HG02852 (cell line): Measurements from ENCODE around the gene SSBP3.
"Not testable (repeated sequence)": the region's sequence is repeated elsewhere in the genome, so short reads cannot be mapped to it uniquely, and the experiment has no call there.

Source experiments
- ATAC-seq: cut with Tn5 transposase; IDR thresholded peaks from one replicate; pipeline ENCODE4 v1.9.1; 2021; ENCODE audit warnings: mild to moderate bottlenecking, moderate library complexity; ENCODE audit not compliant: unreplicated experiment

Gene SSBP3

DNA sequence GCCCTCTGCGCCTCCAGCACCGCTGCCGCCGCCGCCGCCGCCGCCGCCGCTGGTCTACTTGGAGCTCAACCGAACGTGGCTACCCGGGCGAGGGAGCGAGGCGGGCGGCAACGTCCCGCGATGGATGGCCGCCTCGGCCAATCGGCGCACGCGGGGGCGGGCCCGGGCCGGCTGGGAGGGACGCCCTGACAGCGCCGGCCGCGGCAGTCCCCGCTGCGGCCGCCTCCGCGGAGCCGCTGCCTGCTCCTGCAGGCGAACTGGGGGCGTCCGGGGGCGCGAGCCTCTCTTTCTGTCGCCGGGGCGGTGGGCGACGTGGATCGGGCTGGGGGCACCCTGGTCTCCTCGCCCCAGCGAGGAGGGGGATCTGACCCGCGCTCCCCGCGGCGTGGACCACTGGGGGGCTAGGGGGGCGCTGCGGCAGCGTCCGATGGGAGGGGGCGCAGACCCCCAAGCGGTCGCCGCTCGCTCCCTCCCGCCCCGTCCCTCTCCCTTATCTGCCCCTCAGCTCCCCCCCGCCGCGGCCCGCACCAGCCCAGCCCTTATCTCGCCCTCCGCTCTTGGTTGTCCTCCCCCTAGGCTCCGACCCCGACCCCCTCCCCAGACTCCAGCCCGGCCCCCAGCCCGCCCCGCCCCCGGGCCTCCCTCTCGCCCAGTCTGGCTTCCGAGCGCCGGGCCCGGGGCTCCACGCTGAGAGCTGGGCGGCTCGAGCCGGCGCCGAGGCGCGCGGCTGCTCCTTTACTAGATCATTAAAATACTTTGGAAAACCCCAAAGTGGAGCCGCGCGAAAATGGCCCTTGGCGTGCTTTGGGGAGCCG, at the start of gene SSBP3:
Gene SSBP3, minus strand, starts transcription at position 56 of the 815 bp plus-strand sequence.
- peak; percentile 82 for ATAC-seq

DNA sequence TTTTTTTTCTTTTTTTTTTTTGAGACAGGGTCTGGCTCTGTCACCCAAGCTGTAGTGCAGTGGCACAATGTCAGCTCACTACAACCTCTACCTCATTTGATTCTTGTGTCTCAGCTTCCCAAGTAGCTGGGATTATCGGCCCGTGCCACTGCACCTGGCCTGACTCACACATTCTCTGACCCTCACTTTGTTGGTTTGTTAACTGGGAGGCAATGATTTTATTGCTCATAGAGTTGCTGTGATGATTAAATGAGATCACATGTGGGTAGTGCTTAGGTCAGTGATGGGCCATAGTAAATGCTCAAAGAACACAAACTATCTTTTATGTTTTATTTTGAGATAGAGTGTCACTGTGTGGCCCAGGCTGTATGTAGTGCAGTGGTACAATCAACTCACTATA, 47.3 kb upstream of the SSBP3 start:
- ATAC-seq = no peak

DNA sequence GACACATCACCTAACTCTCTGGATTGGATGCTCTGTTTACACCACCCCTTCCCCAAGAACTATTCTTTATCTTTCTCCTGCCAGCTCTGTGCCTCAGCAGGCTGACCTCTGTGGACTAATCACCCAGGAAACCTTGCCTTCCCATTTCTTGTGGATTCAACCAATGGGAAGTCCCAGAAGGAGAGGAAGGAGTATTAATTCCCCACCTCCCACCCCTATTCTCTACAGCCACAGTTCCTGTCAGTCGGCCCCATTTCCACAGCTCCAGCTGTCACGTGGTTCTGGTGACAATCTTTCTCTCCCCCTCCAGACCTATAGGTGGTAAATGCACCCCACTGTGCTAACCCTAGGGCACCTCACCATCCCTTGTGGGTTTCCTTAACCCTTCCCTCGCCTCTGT, 46.8 kb upstream of the SSBP3 start:
- ATAC-seq = no peak

DNA sequence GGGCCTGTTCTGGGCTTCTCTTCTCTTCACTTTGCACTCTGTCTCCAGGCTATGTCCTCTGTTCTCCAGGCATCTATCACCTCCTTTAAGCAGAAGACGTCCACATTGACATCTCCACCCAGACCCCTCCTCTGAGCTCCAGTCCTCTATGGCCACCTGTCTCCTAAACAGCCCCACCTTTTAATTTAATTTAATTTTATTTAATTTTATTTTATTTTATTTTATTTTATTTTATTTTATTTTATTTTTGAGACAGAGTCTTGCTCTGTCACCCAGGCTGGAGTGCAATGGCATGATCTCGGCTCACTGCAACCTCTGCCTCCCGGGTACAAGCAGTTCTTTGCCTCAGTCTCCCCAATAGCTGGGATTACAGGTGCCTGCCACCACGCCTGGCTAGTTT, 43.2 kb upstream of the SSBP3 start:
- ATAC-seq = not testable (repeated sequence)

DNA sequence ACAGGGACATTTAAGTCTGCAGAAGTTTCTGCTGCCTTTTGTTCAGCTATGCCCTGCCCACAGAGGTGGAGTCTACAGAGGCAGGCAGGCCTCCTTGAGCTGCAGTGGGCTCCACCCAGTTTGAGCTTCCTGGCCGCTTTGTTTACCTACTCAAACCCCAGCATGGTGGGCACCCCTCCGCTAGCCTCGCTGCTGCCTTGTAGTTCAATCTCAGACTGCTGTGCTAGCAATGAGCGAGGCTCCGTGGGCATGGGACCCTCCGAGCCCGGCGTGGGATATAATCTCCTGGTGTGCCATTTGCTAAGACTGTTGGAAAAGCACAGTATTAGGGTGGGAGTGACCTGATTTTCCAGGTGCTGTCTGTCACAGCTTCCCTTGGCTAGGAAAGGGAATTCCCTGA, 42.6 kb upstream of the SSBP3 start:
- not testable (repeated sequence) for ATAC-seq

DNA sequence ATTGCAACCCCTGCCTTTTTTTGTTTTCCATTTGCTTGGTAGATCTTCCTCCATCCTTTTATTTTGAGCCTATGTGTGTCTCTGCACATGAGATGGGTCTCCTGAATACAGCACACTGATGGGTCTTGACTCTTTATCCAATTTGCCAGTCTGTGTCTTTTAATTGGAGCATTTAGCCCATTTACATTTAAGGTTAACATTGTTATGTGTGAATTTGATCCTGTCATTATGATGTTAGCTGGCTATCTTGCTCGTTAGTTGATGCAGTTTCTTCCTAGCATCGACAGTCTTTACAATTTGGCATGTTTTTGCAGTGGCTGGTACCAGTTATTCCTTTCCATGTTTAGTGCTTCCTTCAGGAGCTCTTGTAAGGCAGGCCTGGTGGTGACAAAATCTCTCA, 40.9 kb upstream of the SSBP3 start:
- not testable (repeated sequence) for ATAC-seq

DNA sequence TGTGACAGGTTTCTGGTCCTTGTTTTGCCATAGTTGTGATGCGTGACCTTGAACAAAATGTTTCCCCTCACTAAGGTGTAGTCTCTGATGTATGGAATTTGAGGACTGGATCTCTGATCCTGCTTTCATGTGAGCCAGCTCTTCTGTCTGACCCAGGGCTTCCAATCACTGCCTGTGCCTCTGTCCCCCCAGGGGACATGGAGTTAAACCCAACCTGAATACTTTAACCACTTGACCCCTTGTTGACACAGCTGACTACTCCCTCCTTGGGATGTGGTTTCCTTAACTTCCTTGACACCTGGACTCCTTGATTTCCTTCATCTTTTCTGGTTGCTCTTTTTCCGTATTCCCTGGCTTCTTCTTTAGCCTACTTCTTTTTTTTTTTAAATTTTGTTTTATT, 36.0 kb upstream of the SSBP3 start:
- ATAC-seq = no peak

DNA sequence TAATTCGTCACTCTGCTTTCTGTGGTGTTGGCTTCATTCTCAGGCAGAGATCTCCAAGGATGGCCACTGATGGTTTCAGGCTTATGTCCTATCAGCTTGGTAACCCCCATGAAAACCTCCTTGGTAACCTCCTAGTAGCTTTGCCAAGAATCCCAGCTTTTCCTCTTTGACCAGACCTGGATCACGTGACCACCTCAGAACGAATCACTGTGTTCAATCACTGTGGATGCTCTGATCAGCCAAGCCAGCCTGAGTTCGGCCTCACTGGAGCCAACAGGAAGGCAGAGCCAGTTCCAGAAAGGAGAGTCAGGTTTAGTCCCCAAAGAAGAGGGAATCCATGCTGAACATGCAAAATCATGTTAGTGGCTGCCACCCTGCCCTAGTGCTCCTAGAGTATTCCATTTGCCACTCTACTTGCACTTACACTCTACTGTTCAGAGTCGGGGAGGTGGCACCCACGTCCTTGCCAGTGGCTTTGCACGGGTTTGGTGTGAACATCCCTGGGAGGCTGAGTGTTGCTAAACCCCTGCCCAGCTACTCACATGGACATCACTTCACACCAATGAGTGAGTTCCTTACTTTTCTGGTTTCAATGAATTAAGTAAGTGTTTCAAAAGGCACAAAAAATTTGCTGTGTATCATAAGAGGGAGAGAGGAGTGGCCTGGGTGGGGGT, 33.5 kb upstream of the SSBP3 start:
- ATAC-seq = no peak

DNA sequence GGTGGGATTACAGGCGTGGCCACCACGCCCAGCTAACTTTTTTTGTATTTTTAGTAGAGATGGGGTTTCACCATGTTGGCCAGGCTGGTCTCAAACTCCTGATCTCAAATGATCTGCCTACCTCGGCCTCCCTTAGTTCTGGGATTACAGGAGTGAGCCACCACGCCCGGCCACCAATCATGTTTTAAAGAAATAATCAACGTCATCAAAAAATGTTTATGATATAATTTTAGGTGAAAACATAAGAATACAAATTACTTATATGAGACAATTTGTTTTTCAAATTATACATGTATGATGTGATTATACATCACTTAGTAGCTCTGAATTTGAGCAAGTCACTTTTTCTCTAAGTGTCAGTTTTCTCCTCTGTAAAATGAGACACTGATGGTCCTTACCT, 31.6 kb upstream of the SSBP3 start:
- no peak for ATAC-seq

DNA sequence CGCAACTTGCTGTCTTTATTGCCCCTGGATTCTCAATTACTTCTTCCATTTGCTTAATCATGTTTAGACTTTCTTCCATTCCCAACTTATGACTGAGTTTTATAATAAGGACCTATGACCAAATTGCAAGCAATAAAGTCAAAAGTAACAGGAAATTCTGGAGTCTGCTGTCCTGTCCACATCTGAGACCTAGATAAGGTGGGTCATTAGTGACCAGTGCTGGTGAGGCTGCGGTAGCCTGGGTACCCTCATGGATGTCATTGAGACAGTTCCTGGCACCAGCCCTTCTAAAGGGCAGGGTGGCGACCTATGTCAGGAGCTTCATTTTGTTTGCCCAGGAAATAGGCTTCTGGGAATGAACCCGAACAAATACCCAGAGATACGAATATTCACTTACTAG, 30.6 kb upstream of the SSBP3 start:
- no peak for ATAC-seq

DNA sequence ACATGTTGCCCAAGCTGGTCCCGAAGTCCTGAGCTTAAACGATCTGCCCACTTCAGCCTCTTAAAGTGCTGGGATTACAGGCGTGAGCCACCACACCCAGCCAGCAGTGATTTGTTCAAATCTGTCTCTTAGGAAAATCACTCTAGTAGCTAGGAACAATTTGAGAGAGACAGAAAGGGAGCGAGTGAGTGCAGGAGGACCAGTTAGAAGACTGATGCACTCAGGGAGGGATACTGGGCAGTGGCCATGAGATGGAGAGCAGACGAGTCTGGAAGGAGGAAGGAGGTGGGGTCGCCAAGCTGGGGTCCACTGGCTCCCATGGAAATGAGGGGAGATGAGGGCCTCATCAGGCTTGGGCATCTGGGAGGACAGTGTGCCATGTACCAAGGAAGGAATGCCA, 23.6 kb upstream of the SSBP3 start:
- ATAC-seq = no peak

DNA sequence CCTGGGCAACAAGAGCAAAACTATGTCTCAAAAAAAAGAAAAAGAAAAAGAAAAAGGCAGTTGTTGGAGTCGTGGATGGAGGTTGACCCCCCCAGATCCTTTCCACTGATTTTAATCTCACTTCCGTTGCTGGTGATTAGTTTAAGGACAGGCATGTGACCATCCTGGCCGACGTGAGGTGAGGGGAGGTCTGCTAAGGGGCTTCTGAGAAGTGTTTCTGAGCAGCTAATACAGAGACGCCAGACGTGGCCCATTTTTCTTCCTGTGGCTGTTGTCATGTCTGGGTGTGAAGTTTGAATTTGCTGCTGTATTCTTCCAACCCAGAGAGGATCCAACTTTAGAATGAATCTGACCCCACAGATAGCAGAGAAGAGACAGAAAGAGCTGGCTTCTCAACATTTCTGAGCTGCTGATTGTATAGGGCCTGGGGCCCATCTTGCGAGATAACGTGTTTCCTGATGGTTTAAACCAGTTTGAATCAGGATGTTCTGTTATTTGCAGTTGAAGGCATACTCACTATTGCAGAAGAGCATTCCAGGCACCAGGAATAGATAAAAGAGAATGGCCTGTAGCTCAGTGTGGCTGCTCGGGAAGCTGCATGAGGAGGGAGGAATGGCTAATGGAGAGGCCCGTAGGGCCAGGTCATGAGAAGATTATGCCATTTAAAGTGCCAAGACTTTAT, 22.8 kb upstream of the SSBP3 start:
- ATAC-seq = no peak

DNA sequence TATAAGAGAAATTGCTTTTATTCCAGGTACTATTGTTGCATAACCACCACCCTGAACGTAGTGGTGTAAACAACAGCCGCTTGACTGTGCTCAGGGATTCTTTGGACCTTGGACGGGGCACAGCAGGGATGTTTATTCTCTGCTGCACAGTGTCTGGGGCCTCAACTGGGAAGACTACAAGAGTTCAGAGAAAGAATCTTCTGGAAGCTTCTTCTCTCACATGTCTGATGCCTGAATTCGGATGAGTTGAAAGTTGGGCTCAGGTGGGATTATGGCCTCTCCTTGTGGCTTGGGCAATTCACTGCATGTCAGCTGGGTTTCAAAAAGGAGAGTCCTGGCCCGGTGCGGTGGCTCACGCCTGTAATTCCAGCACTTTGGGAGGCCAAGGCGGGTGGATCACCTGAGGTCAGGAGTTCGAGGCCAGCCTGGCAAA, 19.0 kb upstream of the SSBP3 start:
- no peak for ATAC-seq

DNA sequence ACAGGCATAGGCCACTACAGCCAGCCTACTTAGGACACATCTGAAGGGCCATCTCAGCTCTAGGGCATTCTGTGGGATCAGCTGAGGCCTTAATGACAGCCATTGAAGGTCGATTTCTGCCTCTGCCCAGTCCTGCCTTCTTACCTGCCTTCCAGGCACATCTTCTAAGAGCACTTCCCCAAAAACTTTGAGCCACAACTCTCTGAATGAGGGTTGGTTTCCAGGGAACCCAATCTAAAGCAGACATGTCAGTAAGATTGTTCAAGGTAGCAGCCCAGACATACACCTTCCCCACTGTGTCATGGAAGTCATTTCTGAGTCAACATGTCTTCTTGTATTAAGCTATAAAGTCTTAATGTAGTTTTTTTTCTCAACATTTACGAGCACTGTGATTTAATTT, 18.2 kb upstream of the SSBP3 start:
- no peak for ATAC-seq

DNA sequence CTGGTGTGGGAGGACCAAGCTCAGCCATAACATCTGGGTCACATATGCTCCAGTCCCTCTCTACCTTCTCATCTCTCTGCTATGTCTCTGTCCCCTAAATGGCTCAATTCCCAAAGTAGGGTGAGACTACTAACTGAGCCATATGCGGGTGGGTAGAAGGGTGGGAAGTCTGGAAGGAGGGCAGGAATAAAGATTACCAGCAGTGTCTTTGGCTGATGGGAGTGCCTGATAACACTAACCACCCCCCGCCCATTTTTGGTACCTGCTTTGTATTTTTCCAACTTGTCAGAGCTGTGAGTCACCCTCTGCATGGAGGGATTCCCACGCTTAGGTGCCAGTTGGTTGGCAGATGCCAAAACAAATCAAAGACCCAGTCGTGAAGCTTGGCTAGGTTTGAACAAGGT, 14.9 kb upstream of the SSBP3 start:
- no peak for ATAC-seq

DNA sequence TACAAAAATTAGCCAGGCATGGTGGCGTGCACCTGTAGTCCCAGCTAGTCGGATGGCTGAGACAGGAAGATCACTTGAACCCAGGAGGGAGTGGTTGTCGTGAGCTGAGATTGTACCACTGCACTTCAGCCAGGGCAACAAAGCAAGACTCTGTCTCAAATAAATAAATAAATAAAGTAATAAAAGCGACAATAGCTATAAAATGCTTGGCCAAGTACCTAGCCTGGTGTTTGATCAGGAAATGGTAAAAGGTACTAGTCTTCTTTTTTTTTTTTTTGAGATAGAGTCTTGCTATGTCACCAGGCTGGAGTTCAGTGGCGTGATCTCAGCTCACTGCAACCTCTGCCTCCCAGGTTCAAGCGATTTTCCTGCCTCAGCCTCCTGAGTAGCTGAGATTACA, 12.4 kb upstream of the SSBP3 start:
- not testable (repeated sequence) for ATAC-seq

DNA sequence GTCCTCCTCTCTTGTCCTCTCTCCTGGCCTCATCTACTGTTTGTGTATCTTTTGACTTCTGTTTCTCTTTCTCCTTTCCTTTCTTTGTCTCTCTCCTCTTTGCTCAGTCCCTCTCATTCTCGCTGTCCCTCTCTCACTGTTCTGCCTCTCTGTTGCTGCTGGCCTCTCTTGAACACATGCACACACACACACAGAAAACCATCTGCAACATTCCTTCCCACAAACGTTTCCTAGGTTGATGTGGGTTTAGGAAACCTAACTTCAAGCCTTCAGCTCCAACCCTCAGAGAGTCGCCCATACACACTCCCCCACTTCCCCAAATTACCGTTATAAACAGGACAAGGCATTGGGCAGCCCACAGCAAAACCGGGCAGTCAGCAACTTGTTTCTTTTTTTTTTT, 10.9 kb upstream of the SSBP3 start:
- no peak for ATAC-seq

DNA sequence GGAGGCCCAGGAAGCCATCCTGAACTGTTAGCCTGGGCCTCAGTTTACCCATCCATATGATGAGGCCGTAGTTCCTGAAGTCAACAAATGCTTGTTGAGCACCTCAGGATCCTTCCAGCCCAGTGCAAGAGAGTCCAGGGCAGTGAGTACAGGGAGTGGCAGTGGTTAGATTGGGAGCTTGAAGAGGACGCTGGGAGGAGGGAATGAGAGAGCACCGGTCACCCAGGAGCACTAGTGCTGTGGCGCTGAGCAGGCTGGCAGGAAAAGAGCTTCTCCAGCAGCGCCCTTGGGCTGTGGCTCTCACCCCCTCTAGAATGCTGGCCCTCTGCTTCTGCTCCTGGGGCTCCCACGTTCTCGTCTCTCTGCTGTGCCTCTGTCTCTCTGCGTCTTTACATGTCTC, 10.2 kb upstream of the SSBP3 start:
- ATAC-seq = no peak

DNA sequence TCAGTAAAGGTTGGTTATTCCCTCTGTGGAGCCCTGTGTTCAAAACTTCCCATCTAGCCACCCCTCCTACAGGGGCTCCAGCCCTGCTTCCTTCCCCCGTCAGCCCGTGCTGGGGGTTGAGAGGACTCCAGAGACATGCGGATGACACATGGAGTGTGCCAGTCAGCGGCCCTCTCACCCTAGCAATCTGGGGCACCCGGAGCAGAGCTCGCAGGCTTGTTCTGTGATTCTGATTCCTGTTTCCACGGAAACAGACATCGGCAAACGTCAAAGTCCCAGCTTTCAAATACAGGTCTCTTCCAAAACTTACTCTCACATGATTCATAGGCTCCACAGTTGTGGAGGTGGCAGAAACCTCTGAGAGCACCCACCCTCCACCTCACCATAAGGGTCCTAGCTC, 9.8 kb upstream of the SSBP3 start:
- ATAC-seq = no peak

DNA sequence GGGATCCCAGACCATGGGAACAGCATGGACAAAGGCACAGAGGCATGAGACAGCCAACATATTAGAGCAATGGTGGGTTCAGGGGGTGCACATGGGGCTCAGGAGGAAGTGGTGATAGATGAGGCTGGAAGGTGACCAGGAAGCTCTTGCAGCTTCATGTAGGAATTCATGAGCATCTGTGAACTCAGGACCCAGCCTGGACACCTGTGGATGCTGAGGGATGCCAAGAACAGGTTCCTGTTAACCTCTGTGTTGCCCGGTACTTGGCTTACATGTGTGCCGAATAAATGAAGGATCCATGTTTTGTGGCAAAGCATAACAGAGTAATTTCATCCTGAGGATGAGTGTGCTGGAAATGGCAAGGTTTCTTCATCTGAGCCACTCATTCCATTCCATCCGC, 9.3 kb upstream of the SSBP3 start:
- no peak for ATAC-seq

DNA sequence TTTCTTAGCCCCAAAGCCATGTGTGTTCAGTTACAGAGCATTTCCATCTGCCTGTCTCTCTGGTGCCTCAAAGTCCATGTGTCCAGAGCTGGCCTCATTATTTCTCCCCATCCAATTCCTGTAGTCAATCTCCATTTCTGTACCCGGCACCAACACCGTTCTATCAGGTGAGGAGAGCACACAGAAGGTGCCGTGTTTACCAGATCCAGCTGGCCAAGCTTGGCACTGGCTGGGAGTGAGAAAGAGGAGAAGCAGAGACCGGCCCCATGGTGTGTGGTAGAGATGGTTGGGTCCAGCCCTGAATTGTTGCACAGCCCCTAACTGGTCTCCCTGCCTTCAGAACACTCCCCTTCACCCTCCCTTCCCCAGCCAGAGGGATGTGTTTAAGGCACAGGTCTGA, 7.5 kb upstream of the SSBP3 start:
- ATAC-seq = no peak

DNA sequence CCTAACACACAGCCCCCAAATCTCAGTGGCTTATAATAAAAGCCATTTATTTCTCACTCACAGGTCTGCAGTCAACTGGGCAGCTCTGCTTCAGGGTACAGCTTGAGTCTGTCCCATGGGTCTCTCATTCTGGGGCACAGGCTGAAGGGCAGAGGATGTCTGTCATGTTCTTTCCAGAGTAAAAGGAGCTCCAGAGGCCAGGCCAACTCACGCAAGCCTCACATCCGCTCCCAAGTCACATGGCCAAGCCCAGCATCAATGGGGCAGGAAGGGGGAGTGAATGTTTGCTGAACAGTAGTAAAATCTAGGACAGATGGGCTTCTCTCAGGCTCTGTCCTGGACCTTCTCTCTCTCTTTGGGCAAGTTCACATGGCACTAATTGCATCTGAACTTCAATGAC, 7.1 kb upstream of the SSBP3 start:
- no peak for ATAC-seq
